ENCODE data around the gene ERBIN.
A peak's percentile ranks its signal among the peaks of the same experiment; 100 is the strongest.
"Not testable (repeated sequence)": the region's sequence is repeated elsewhere in the genome, so short reads cannot be mapped to it uniquely, and the experiment has no call there.

Gene ERBIN

GRCh38 chr5:65915661-65916060, 10.7 kb upstream of the ERBIN start:
- not testable (repeated sequence) for DNase-seq (ENCODE audit: low read depth in 2 of 2)

GRCh38 chr5:65916066-65916465, 10.3 kb upstream of the ERBIN start:
- DNase-seq (ENCODE audit: low read depth in 2 of 2) = no peak

- DNase-seq (ENCODE audit: low read depth in 2 of 2) = no peak
Measured at GRCh38 chr5:65916636-65917035, 9.7 kb upstream of the ERBIN start.

GRCh38 chr5:65919773-65920172, 6.6 kb upstream of the ERBIN start:
- no peak for DNase-seq (ENCODE audit: low read depth in 2 of 2)

- DNase-seq (ENCODE audit: low read depth in 2 of 2) = no peak
Measured at GRCh38 chr5:65923339-65923738, 3.0 kb upstream of the ERBIN start.

- no peak for DNase-seq (ENCODE audit: low read depth in 2 of 2)
Measured at GRCh38 chr5:65924366-65925043, 1.9 kb upstream of the ERBIN start.

GRCh38 chr5:65925044-65925600, 1.3 kb upstream of the ERBIN start:
- peak; percentile 52 to 61 for DNase-seq (ENCODE audit: low read depth in 2 of 2)

- DNase-seq (ENCODE audit: low read depth in 2 of 2) = peak; percentile 54 to 58
Measured at GRCh38 chr5:65925601-65926275, 637 bp upstream of the ERBIN start.

GRCh38 chr5:65926893-65927292, 518 bp downstream of the ERBIN start:
- DNase-seq (ENCODE audit: low read depth in 2 of 2) = no peak

- no peak for DNase-seq (ENCODE audit: low read depth in 2 of 2)
Measured at GRCh38 chr5:65927503-65928321, 1.3 kb downstream of the ERBIN start.

- no peak for DNase-seq (ENCODE audit: low read depth in 2 of 2)
Measured at GRCh38 chr5:65928322-65928752, 2.0 kb downstream of the ERBIN start.

GRCh38 chr5:65928860-65929259, 2.5 kb downstream of the ERBIN start:
- no peak for DNase-seq (ENCODE audit: low read depth in 2 of 2)

- no peak for DNase-seq (ENCODE audit: low read depth in 2 of 2)
Measured at GRCh38 chr5:65932676-65933075, 6.3 kb downstream of the ERBIN start.

GRCh38 chr5:65933295-65933694, 6.9 kb downstream of the ERBIN start:
- no peak for DNase-seq (ENCODE audit: low read depth in 2 of 2)

GRCh38 chr5:65938256-65938655, 11.9 kb downstream of the ERBIN start:
- no peak for DNase-seq (ENCODE audit: low read depth in 2 of 2)

GRCh38 chr5:65943771-65944170, 17.4 kb downstream of the ERBIN start:
- DNase-seq (ENCODE audit: low read depth in 2 of 2) = no peak

GRCh38 chr5:65946198-65946745, 19.9 kb downstream of the ERBIN start:
- DNase-seq (ENCODE audit: low read depth in 2 of 2) = no peak

- no peak for DNase-seq (ENCODE audit: low read depth in 2 of 2)
Measured at GRCh38 chr5:65948115-65948747, 21.9 kb downstream of the ERBIN start.

- no peak for DNase-seq (ENCODE audit: low read depth in 2 of 2)
Measured at GRCh38 chr5:65951330-65951729, 25.0 kb downstream of the ERBIN start.

- no peak for DNase-seq (ENCODE audit: low read depth in 2 of 2)
Measured at GRCh38 chr5:65952259-65952658, 25.9 kb downstream of the ERBIN start.

GRCh38 chr5:65954200-65954599, 27.8 kb downstream of the ERBIN start:
- DNase-seq (ENCODE audit: low read depth in 2 of 2) = no peak

- DNase-seq (ENCODE audit: low read depth in 2 of 2) = no peak
Measured at GRCh38 chr5:65955746-65956145, 29.4 kb downstream of the ERBIN start.
